Stromal cell of bone marrow (primary cell): Measurements from ENCODE around the gene INO80.
"Not testable (repeated sequence)": the region's sequence is repeated elsewhere in the genome, so short reads cannot be mapped to it uniquely, and the experiment has no call there.

Experiments used
- DNase-seq: peaks from one replicate; pipeline ENCODE4 v3.0.0-alpha.2; 2012; ENCODE audit warnings: low read depth

The INO80 gene

DNA sequence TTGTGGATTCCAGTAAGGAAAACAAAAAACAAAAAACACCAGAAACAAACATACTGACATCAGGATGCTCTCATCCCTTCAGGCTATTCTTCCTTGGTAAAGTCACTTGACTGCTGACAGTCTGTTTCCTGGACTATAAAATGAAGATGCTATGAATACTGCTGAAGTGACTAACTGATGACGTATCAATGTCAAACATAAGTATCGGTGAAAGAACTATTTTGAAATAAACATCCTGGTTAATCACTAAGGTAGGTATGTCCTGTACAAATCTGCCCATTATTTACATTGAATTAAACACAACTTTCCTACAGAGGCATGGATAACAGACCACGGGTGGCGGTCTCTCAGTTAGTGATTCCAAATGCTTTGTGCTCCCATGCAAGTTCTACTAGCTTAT, 116.9 kb downstream of the INO80 start:
- no peak for DNase-seq

DNA sequence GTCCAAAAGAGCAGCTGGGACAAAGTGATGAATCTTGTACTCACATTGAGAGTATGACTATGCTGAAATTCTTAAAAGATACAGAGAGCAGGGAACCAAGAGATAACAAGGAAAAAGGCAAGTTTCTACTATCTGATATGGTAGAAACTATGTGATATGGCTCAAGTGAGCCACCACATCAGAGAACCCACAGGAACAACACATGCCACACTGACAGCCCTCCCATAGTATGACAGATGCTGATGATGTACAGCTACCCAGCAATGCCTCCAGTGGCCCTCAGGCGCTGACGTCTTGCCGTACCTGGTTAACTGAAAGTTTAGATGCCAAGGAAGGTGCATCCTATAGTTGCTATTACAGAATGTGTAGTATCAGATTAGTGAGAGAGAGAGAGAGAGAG, 120.4 kb downstream of the INO80 start:
- DNase-seq: no peak

DNA sequence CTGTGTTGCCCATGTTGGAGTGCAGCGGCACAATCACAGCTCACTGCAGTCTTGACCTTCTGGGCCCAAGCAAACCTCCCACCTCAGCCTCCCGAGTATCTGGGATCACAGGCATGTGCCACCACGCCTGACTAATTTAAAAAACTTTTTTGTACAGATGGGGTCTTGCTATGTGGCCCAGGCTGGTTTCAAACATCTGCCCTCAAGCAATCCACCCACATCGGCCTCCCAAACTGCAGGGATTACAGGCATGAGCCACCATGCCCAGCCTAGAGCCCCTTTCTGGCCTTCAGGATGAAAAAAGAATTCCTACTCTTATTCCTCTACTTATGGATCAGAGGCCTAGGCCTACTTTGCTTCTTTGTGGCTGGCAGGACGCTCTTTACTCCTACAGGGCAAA, 123.3 kb downstream of the INO80 start:
- no peak for DNase-seq

DNA sequence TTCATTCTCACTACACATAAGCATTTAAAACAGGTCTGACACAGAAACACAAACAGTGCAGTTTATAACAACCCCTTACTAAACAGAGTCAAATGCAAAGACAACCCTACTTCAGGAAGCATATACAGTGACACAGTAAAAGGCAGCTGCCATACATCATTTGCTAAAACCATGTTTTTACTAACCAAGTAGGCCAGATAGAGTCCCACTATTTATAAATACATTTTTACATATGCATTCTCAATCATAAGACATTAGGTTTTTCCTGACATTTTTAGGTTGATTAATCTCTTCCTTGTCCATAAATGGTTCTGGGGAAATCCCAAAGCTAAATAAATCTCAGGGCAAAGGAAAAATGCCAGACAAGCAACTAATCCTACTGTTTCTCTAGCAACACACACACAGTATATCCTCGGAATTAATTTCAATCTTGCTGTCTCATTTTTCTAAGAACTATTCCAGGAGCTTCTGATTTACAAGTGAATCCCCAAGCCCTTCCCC, 123.8 kb downstream of the INO80 start:
- DNase-seq: peak; percentile 45

DNA sequence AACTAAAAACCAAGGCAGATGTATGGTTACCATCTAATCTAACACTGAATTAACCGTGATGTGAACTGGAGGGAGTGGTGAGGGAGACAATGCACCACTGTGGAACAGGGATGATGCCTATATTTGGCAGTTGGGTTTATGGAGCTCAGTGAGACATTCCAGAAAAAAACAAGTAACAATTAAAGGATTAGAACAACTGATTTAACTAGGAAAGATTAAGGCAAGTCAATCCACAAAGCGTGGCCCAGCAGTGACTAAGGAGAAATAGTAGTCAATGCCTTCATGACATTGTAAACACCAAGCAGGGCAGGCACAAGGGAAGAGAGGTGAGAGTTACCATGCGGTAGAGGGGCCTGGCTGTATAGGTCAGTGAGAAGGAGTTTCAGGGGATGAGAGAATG, 124.7 kb downstream of the INO80 start:
- no peak for DNase-seq

DNA sequence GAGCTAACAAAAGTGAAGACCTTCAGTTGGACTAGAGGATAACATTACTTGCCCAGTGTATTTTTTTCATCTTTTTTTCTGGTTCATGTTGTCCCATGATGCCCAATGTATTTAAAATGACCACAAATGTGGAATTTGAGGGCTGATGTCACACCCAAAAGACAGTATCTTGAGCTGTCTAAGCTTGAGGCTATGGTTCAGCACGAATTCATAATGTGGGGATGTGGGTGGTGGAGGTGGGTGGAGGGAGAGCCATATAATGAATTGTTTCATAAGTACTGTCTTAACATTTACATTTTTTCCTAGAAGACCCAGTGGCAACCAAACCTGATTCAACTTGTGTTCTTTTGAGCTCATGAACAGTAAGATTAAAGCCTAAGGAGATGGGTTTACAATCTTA, 125.3 kb downstream of the INO80 start:
- DNase-seq: no peak

DNA sequence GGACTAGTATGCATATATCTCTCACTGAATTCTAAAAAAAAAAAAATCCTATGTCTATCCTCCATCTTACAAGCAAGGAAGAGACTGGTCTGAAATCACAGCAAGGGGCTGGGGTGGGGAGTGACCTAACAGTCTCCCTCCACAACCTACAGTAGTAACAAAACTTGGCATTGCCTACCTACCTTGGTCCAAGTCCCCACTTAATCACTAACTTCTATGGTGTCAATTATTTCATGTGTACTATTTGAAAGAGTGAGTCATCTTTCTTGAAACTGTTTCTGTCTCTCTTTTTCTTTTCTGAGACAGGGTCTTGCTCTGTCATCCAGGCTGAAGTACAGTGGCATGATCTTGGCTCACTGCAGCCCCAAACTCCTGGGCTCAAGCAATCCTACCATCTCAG, 126.0 kb downstream of the INO80 start:
- DNase-seq: no peak

DNA sequence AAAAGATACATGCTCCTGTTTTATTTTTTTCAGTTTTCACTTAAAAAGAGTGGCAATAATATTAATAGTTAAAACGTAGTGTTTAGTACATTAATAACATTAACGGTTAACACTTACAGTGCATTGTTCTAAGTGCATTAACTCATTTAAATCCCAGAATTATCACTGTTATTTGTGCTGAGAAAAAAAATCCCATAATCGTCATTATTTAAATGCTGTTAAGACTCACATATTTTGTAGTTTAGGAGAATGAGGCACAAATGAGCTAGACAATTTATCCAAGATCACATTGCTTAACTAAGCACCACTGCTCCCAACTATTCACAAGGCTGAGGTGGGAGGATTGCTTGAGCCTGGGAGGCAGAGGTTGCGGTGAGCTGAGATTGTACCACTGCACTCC, 127.9 kb downstream of the INO80 start:
- DNase-seq: no peak

DNA sequence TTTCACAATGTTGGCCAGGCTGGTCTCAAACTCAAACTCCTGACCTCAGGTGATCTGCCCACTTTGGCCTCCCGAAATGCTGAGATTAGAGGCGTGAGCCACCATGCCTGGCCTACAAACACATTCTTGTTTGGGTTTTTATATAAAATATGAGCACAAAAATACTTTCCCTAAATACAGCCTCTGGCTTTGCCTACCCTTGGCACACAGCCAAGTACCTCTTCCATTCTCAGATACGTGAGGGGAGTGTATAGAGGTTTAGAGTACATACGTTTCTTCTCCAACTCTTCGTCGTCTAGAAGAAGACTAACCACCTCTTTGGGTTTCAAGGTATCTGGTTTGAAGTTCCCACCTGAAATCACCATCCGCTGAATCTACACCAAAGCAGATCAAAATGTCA, 129.3 kb downstream of the INO80 start:
- no peak for DNase-seq

DNA sequence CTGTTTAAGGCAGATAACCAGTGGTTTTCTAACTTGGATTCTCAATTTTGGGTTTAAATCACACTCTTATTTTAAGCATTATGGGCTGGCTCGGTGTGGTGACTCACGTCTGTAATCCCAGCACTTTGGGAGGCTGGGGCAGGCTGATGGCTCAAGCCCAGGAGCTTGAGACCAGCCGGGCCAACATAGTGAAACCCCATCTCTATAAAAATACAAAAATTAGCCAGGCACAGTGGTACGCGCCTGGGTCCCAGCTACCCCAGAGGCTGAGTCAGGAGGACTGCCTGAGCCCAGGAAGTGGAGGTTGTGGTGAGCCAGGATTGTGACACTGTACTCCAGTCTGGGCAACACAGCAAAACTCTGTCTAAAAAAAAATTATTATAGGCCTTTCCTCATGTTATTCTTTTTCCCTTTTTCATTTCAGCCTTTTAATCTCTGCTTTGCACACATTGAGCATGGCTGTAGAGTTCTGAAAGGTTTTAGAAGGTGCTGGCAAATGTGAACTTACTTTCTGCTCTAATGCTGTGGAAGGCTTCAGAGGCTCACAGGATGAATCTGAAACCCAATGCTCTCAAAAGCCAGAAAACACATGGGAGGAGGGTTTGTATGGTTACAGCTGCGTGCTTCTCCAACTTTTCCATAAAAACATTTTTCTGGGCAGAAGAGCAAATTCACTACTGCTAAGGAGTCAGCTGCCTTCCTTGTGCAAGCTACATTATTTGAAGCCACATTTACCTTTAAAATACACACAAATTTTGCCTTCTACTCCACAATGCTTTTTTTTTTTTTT, 130.3 kb downstream of the INO80 start:
- DNase-seq: peak; percentile 78

DNA sequence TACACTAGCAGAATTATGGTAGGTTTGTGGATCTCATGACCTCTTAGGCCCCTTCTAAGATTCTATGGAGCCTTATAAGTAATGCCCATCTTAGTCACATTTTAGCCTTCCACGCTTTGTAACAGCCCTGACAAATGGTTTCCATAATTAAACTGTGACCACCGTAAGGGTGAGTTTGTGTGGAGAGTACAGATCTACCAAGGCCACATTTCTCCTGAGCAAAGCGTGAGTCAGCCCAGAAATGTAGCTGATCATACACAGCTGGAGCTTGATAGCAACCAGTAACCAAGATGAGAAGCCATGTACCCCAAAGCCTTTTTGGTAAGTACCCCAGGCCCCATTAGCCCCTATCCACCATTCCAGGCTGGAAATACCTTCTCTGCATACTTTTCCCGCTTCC, 131.1 kb downstream of the INO80 start:
- peak; percentile 89 for DNase-seq

DNA sequence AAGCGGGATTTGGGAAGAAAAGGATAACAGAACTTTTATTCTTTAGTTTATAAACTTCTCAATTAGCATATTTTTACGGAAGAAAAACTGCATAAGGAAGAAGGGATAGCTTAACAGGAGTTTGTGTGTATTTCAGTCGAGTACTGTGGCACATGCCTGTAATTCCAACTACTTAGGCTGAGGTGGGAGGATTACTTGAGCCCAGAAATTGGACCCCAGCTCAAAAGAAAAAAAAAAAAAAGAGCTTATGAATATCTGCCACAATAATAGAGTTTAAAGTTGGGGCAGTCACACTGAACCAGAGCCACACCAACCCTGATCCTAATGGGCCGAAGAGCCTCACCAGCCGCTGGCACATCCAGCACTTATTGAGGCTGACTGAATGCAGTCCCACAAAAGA, 131.7 kb downstream of the INO80 start:
- DNase-seq: no peak

DNA sequence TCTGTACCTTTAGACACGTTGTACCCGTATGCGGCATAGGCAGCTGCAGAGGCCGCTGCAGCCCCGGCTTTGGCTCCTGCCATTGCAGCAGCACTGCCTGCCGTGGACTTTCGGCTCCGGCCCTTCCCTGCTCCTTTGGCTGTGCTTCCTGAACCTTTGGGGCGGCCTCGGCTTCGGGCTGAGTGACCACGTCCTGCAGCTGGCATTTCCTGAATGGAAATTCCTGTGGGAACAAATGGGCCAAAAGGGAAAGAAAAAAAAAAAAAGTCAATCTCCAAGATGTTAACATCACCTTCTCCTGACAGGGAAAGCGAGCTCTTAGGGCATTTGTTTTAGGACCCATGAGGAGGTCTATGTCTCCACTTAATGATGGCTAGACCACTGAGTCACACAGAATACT, 133.2 kb downstream of the INO80 start:
- peak; percentile 71 for DNase-seq

DNA sequence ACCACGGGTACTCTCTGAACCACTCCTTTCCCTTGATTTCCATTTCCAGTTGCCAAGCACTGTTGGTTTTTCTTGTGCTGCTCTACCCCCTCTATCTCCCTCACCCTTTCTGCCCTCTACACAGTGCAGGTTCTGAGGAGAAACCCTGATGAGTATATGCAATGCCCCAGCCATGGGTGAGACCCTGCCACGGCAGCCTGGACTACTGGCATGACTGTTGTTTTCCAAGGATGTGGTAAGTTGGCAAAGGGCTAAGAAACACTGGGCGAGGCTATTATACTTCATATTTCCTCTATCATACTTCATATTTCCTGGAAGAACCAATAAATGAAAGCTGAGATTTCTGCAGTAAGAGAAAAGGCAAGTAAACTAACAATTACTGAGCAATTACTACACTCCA, 134.9 kb downstream of the INO80 start:
- no peak for DNase-seq

DNA sequence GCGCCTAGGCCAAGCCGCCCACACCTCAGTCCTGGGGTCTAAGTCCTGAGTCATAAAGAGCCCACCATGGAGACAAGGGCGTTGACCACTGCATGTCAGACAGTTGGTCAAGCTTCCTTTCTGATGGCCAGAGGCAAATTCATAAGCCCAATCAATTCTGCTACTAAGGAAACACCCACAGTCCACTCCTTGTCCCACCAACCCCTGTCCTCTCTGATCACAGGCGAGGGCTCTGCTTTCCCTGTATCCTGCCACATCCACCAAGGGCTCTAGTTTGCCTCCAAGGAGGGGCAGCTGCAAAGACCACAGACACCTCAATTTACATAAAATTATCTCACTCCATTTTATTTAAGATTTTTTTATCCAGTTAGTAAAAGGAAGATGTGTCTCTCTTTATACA, 137.5 kb downstream of the INO80 start:
- DNase-seq: no peak

DNA sequence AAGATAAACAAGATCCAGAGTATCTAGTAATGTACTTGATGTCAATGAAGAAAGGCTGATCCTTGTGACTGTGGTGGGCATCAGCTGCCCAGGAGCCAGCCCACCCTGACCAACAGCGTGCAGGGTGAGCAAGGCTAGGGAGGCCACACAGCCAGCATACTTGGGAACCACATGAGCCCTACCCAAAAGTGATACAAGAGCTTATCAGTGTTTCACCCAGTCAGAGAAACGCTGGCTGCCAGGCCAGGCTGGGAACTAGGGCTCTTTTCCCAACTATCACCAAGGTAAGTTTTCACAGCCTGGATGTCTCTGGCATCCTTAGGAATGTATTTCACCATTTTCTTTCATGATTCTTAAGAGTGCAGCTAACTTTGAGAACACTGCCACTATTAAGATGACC, 137.9 kb downstream of the INO80 start:
- no peak for DNase-seq

DNA sequence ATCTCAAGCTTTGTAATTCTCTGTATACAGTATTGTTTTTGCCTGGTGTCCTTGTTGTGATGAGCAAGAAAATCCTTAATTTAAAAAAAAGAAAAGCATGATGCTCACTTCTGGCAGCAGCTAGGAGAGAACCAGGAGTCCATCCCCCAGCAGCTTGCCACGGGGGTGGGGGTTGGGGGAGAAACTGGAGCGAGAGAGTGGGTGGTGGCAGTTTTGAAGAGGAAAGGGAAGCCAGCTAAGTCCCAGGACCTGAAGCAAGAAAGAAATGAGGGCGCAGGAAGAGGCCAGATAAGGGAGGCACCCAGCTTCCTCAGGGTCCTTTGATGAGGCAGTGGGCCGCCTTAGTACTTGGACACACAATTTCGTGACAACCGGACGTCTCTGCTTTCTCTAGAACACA, 139.3 kb downstream of the INO80 start:
- DNase-seq: no peak

DNA sequence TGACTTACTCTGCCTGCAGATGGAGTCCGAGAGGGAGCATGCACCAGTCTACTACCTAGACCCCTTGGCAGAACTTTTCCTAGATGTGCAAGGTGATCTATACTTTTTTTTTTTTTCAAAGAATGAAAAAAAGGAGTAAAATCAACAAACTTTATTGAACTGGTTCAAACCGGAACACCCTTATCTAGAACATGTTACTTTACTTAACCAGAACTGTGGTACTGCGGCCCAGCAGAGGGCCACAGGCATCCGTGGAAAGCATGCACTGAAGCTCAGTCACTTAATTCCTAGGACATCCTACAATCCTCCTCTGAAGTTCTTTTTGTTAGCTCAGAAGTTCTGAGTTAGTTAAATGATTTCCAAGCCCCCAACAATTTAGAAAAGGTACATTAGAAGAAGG, 141.2 kb downstream of the INO80 start:
- DNase-seq: no peak

DNA sequence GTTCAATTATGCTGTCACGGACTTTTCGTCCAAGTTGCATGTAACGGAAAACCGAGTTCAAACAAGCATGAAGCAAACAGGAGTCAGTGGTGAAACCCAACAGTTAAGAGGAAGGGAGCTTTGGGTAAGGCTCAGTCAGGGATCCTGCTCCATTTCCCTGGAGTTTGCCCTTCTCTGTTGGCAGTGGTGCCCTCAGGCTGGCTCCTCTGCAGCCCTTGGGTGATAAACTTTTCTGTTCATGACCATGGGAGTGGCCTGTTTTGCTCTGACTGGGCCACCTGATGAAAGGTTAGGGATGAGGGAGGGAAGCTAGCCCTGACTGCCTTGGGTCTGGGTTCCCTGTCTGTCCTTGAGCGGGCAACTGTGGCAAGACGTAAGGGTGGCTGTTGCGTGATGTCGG, 146.7 kb downstream of the INO80 start:
- no peak for DNase-seq

DNA sequence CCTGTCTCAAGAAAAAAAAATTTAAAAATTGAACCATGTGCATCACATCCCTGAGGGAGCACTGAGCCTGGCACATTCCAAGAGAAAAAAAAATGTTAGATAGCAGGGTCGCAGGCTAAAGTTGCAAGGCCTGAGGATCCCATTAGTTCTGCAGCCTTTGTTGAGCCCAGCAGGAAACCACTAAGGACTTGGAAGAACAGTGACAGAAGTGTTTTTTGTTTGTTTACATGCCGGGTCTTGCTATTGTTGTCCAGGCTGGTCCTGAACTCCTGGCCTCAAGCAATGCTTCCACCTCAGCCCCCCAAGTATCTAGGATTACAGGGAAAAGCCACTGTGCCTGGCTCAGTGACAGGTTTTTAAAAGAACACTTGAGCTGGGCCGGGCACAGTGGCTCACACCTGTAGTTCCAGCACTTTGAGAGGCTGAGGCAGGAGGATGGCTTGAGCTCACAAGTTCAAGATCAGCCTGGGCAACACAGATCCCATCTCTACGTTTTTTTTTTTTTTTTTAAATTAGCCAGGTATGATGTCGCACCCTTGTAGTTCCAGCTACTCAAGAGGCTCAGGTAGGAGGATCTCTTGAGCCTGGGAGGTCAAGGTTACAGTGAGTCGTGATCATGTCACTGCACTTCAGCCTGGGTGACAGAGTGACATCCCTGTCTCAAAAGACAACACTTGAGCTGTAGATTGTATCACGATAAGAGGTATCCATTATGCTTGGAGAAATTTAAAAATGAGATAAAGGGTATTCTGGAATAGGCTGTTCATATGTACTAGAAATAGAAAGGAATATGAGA, 147.6 kb downstream of the INO80 start:
- no peak for DNase-seq

DNA sequence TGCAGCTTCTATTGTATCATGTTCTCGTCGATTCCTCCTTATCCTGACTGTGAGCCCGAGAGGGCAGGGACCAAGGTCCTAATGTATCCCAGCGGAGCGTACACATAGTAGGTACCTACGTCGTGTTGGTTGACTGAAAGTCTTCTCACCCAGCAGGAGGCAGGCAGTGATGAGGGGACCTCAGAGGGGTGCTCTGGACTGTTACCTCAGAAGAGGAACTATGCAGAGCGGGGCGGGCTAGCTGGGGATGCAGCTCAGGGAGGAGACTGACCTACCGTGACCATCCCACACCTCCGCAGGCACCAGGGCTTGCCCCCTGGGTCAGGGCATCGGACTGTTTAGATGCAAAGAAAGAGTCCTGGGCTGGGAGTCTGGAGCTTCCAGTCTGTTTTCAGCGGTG, 151.4 kb downstream of the INO80 start:
- DNase-seq: no peak

DNA sequence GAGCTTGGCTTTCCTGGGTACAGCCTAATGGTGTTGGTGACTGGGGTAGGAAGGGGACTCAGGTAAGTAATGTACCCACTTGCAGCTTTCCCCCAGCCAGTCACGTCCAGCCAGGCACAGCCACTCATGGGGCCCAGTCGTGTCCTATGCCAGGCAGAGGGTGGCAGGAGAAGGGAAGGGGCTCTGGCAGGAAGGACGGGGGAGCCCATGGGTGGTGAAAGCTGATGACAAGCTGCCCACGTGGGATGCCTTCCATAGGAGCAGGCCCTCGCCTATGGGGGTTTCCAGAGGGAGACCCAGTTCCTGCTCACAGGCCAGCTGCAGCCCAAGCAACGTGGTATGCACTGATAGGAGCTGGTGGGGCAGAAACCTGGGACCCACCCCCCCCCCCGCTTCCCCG, 152.1 kb downstream of the INO80 start:
- no peak for DNase-seq

DNA sequence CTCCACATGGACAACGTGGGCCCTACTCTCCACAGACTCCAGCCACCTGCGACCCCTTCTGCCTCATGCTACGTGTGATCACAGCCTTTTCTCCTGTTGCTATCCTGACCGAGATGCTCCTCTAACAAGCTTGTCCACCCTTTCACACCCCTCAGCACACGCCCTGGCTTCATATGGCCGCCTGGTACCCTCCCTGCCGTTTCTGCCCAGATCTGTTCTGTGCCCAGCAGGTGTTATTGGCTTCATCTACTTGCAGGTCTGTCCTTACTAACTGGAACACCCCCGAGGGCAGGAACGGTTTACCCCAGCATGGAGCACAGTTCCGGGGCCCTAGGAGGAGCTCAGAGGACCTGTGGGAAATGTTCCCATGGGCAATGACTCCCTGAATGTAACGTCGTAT, 152.9 kb downstream of the INO80 start:
- no peak for DNase-seq

DNA sequence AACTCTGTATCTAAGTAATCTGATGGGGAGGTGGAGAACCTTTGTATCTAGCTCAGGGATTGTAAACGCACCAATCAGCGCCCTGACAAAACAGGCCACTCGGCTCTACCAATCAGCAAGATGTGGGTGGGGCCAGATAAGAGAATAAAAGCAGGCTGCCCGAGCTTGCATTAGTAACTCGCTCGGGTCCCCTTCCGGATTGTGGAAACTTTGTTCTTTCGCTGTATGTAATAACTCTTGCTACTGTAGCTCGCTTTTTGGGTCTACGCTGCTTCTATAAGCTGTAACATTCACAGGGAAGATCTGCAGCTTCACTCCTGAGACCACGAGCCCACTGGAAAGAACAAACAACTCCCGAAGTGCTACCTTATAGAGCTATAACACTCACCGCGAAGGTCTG, 153.8 kb downstream of the INO80 start:
- not testable (repeated sequence) for DNase-seq
